Activated CD4-positive, alpha-beta T cell treated with anti-CD3 and anti-CD28 coated beads, Interleukin-2, amount 50 U/mL, for 48 hours (primary cell): ENCODE measurements around the gene ATP1B3.
"Not testable (repeated sequence)": the region's sequence is repeated elsewhere in the genome, so short reads cannot be mapped to it uniquely, and the experiment has no call there.

ENCODE experiments used
- DNase-seq, 2 experiments: peaks; one replicate each; pipeline ENCODE4 v3.0.0-alpha.2; 2020

The ATP1B3 gene

GRCh38 chr3:141949972-141950371, 73.5 kb downstream of the ATP1B3 start:
- no peak for DNase-seq

GRCh38 chr3:141950572-141951493, 74.4 kb downstream of the ATP1B3 start:
- DNase-seq: no peak

GRCh38 chr3:141952611-141953010, 76.2 kb downstream of the ATP1B3 start:
- DNase-seq: no peak

- no peak for DNase-seq
Measured at GRCh38 chr3:141955175-141955574, 78.7 kb downstream of the ATP1B3 start.

- no peak for DNase-seq
Measured at GRCh38 chr3:141959589-141960554, 83.4 kb downstream of the ATP1B3 start.

- DNase-seq: no peak
Measured at GRCh38 chr3:141960731-141961130, 84.3 kb downstream of the ATP1B3 start.

GRCh38 chr3:141963301-141963700, 86.9 kb downstream of the ATP1B3 start:
- no peak for DNase-seq

GRCh38 chr3:141965471-141965870, 89.0 kb downstream of the ATP1B3 start:
- DNase-seq: no peak

- no peak for DNase-seq
Measured at GRCh38 chr3:141969711-141970110, 93.3 kb downstream of the ATP1B3 start.

GRCh38 chr3:141971571-141971970, 95.1 kb downstream of the ATP1B3 start:
- no peak for DNase-seq

- DNase-seq: no peak
Measured at GRCh38 chr3:141972399-141972798, 96.0 kb downstream of the ATP1B3 start.

- DNase-seq: not testable (repeated sequence)
Measured at GRCh38 chr3:141974777-141975176, 98.3 kb downstream of the ATP1B3 start.
